HG03175 (cell line): Measurements from ENCODE around the gene FNDC3B.
A peak's percentile ranks its signal among the peaks of the same experiment; 100 is the strongest.

Experiments
- ATAC-seq: cut with Tn5 transposase; IDR thresholded peaks from one replicate; pipeline ENCODE4 v1.9.1; 2021; ENCODE audit warnings: mild to moderate bottlenecking, moderate library complexity; ENCODE audit not compliant: unreplicated experiment

FNDC3B gene

GRCh38 chr3:172300187-172300586, 260.8 kb downstream of the FNDC3B start:
- no peak for ATAC-seq

GRCh38 chr3:172300862-172301261, 261.5 kb downstream of the FNDC3B start:
- ATAC-seq, result no peak

- no peak for ATAC-seq
Measured at GRCh38 chr3:172302203-172302602, 262.8 kb downstream of the FNDC3B start.

- no peak for ATAC-seq
Measured at GRCh38 chr3:172303181-172303580, 263.8 kb downstream of the FNDC3B start.

- no peak for ATAC-seq
Measured at GRCh38 chr3:172303941-172304558, 264.7 kb downstream of the FNDC3B start.

GRCh38 chr3:172305552-172305951, 266.2 kb downstream of the FNDC3B start:
- no peak for ATAC-seq

- no peak for ATAC-seq
Measured at GRCh38 chr3:172305974-172306373, 266.6 kb downstream of the FNDC3B start.

GRCh38 chr3:172307141-172307560, 267.8 kb downstream of the FNDC3B start:
- no peak for ATAC-seq

GRCh38 chr3:172309059-172309458, 269.7 kb downstream of the FNDC3B start:
- no peak for ATAC-seq

GRCh38 chr3:172309741-172310427, 270.5 kb downstream of the FNDC3B start:
- no peak for ATAC-seq

- no peak for ATAC-seq
Measured at GRCh38 chr3:172310428-172310760, 271.0 kb downstream of the FNDC3B start.

- no peak for ATAC-seq
Measured at GRCh38 chr3:172311217-172311616, 271.8 kb downstream of the FNDC3B start.

- no peak for ATAC-seq
Measured at GRCh38 chr3:172312001-172312400, 272.6 kb downstream of the FNDC3B start.

- no peak for ATAC-seq
Measured at GRCh38 chr3:172312711-172313110, 273.3 kb downstream of the FNDC3B start.

GRCh38 chr3:172313671-172314070, 274.3 kb downstream of the FNDC3B start:
- ATAC-seq, result no peak

- ATAC-seq, result no peak
Measured at GRCh38 chr3:172314591-172315160, 275.3 kb downstream of the FNDC3B start.

- no peak for ATAC-seq
Measured at GRCh38 chr3:172315401-172316091, 276.2 kb downstream of the FNDC3B start.

- ATAC-seq, result no peak
Measured at GRCh38 chr3:172316758-172317157, 277.4 kb downstream of the FNDC3B start.

- no peak for ATAC-seq
Measured at GRCh38 chr3:172317481-172317880, 278.1 kb downstream of the FNDC3B start.

GRCh38 chr3:172317984-172318383, 278.6 kb downstream of the FNDC3B start:
- ATAC-seq, result peak; percentile 68

- ATAC-seq, result no peak
Measured at GRCh38 chr3:172319595-172319994, 280.2 kb downstream of the FNDC3B start.

GRCh38 chr3:172320468-172320867, 281.1 kb downstream of the FNDC3B start:
- ATAC-seq, result no peak
